ENCODE results near the gene C19orf85.

- TF ChIP-seq TCF7L2 (IDR thresholded peaks at IDR 0.05; ENCODE audit: low read depth, low read length) (no peak), CTCF (IDR thresholded peaks at IDR 0.05) (no peak), SIN3A (IDR thresholded peaks at IDR 0.05; ENCODE audit: borderline replicate concordance, insufficient read depth, low read depth, low read length) (no peak)
Measured at GRCh38 chr19:55464662-55465054, at the start of gene C19orf85.
